Neuronal stem cell (in vitro differentiated cells): Measurements from ENCODE around the gene PNRC2.
"Not testable (repeated sequence)": the region's sequence is repeated elsewhere in the genome, so short reads cannot be mapped to it uniquely, and the experiment has no call there.

ENCODE experiments used
- DNase-seq: peaks from one replicate; pipeline ENCODE4 v3.0.0-alpha.2; 2013; ENCODE audit warnings: low spot score
- H2AFZ ChIP-seq: one replicate; pipeline ENCODE4 v1.6.1; 2013; ENCODE audit warnings: mild to moderate bottlenecking, low read length, inconsistent platforms
- H2AK5ac ChIP-seq: 2 replicates; pipeline ENCODE4 v1.6.1; 2013; ENCODE audit warnings: low read depth, mild to moderate bottlenecking, inconsistent platforms, low read length, moderate library complexity, mixed read lengths
- H2BK120ac ChIP-seq: 2 replicates; pipeline ENCODE4 v1.6.1; 2013; ENCODE audit warnings: low read depth, mild to moderate bottlenecking, inconsistent platforms, low read length, moderate library complexity, mixed read lengths
- H2BK12ac ChIP-seq: one replicate; pipeline ENCODE4 v1.6.1; 2013; ENCODE audit warnings: low read length, inconsistent platforms
- H2BK15ac ChIP-seq: 2 replicates; pipeline ENCODE4 v1.6.1; 2013; ENCODE audit warnings: mild to moderate bottlenecking, low read length, inconsistent platforms, mixed read lengths
- H2BK5ac ChIP-seq: one replicate; pipeline ENCODE4 v1.6.1; 2013; ENCODE audit warnings: inconsistent platforms, mild to moderate bottlenecking, low read length, moderate library complexity
- H3K14ac ChIP-seq: one replicate; pipeline ENCODE4 v1.6.1; 2013; ENCODE audit warnings: low read length, inconsistent platforms
- H3K18ac ChIP-seq: 2 replicates; pipeline ENCODE4 v1.6.1; 2013; ENCODE audit warnings: low read length, inconsistent platforms
- H3K23ac ChIP-seq: 2 replicates; pipeline ENCODE4 v1.6.1; 2013; ENCODE audit warnings: low read depth, mild to moderate bottlenecking, mixed read lengths, low read length, inconsistent platforms; ENCODE audit not compliant: poor library complexity
- H3K27ac ChIP-seq: replicated peaks from 3 replicates; pipeline ENCODE4 v1.5.1; 2013; ENCODE audit warnings: low read length, inconsistent platforms
- H3K27me3 ChIP-seq, 3 experiments: 2 replicates each; pipeline ENCODE4 v1.6.1; 2013; ENCODE audit warnings: low read length in 3 of 3, mild to moderate bottlenecking in 2 of 3, inconsistent platforms in 1 of 3, low read depth in 1 of 3, mixed read lengths in 1 of 3, moderate library complexity in 1 of 3; ENCODE audit not compliant: control insufficient read depth in 3 of 3, insufficient read depth in 3 of 3
- H3K36me3 ChIP-seq, 2 donors: replicated peaks in 1 of 2; 2 replicates each; pipeline ENCODE4 v1.6.1; 2013; ENCODE audit warnings: low read length in 2 of 2; ENCODE audit not compliant: control insufficient read depth in 2 of 2, insufficient read depth in 2 of 2
- H3K4ac ChIP-seq: 2 replicates; pipeline ENCODE4 v1.6.1; 2013; ENCODE audit warnings: inconsistent platforms, mild to moderate bottlenecking, low read length, moderate library complexity
- H3K4me1 ChIP-seq, 2 donors: 1 replicate in 1 of 2; 2 replicates in 1 of 2; pipeline ENCODE4 v1.6.1; 2013; ENCODE audit warnings: low read length in 2 of 2, low read depth in 1 of 2; ENCODE audit not compliant: control insufficient read depth in 2 of 2, insufficient read depth in 1 of 2
- H3K4me2 ChIP-seq: one replicate; pipeline ENCODE4 v1.6.1; 2013; ENCODE audit warnings: mild to moderate bottlenecking, low read length, inconsistent platforms; ENCODE audit not compliant: insufficient read depth, poor library complexity, severe bottlenecking
- H3K4me3 ChIP-seq, 2 donors: 2 replicates each; pipeline ENCODE4 v1.5.1; 2013; ENCODE audit warnings: low read length in 2 of 2, mild to moderate bottlenecking in 2 of 2, inconsistent platforms in 1 of 2, moderate library complexity in 1 of 2
- H3K79me1 ChIP-seq: one replicate; pipeline ENCODE4 v1.6.1; 2013; ENCODE audit warnings: low read depth, mild to moderate bottlenecking, inconsistent platforms, low read length, moderate library complexity
- H3K9ac ChIP-seq: one replicate; pipeline ENCODE4 v1.6.1; 2013; ENCODE audit warnings: mild to moderate bottlenecking, low read depth, low read length, inconsistent platforms; ENCODE audit not compliant: poor library complexity
- H3K9me3 ChIP-seq, 2 donors: replicated peaks in 1 of 2; 2 replicates each; pipeline versions ENCODE3 to v1.6.1; 2013; ENCODE audit warnings: low read length in 2 of 2, mild to moderate bottlenecking in 2 of 2, inconsistent platforms in 1 of 2, low read depth in 1 of 2, mixed read lengths in 1 of 2, moderate library complexity in 1 of 2; ENCODE audit not compliant: control insufficient read depth in 2 of 2, insufficient read depth in 1 of 2
- H4K8ac ChIP-seq: one replicate; pipeline ENCODE4 v1.6.1; 2013; ENCODE audit warnings: low read depth, mild to moderate bottlenecking, inconsistent platforms, low read length, moderate library complexity
- H4K91ac ChIP-seq: one replicate; pipeline ENCODE4 v1.6.1; 2013; ENCODE audit warnings: low read length, low read depth, mild to moderate bottlenecking, inconsistent platforms; ENCODE audit not compliant: poor library complexity
- WGBS, 2 donors: extraction: QIAGEN DNeasy Blood & Tissue Kit; methylation state at CpG; one replicate each; pipeline ENCODE4 v1.1.7; 2013; ENCODE audit warnings: missing lambda C conversion rate in 2 of 2, mixed read lengths in 1 of 2; ENCODE audit not compliant: insufficient read length in 2 of 2, insufficient replicate concordance in 1 of 2; ENCODE audit errors: extremely low coverage in 2 of 2; 5-methylcytosine and 5-hydroxymethylcytosine counted together

PNRC2 gene

DNA sequence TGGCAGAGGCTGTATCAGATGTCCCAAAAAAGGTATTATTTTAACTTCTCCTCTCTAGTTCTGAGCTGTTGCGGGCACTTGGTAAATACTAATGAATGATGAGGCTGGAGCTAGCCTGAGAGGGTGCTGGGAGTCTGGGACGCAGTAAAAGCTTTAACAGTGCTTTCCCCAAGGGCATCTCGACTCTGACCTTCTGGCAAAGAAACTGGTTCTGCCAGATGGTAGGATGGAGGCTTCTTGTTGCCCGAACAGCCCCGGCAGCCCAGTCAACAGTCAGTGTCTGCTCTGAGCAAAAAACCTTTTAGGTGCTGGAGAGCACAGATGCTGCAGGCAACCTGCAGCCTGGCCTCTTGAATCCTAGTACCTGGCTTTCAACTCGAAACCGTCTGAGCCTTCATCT lies 2.5 kb upstream of the PNRC2 start:
- no peak overlapping the region for H2BK5ac ChIP-seq
- no peaks in the 10 kb centered on the region for H3K27me3 ChIP-seq
- H4K8ac ChIP-seq = no peak overlapping the region
- H2AK5ac ChIP-seq = no peak overlapping the region
- no peak overlapping the region for H3K14ac ChIP-seq
- no peak overlapping the region for H3K27ac ChIP-seq
- no peak overlapping the region for H4K91ac ChIP-seq
- peaks cover 3% of the 10 kb centered on the region for H3K79me1 ChIP-seq
- WGBS, 2 donors = no CpG with 5 or more reads among the region's 7 CpGs
- no peak overlapping the region for H3K4ac ChIP-seq
- no peak overlapping the region for H2BK15ac ChIP-seq
- no peak overlapping the region for H3K9ac ChIP-seq
- no peak overlapping the region for H3K4me2 ChIP-seq
- no peak overlapping the region for H3K23ac ChIP-seq
- no peak overlapping the region for H2BK12ac ChIP-seq
- H3K36me3 ChIP-seq = peaks cover 0 to 20% of the 10 kb centered on the region in 2 donors
- peak overlapping the region; percentile 27 for H2AFZ ChIP-seq
- no peak overlapping the region for H3K18ac ChIP-seq
- H2BK120ac ChIP-seq = no peak overlapping the region
- H3K9me3 ChIP-seq = no peaks in the 10 kb centered on the region
- no peak for DNase-seq
- no peak overlapping the region for H3K4me3 ChIP-seq
- H3K4me1 ChIP-seq = peaks cover 0 to 3% of the 10 kb centered on the region in 2 donors

- H3K4me1 ChIP-seq, H3K18ac ChIP-seq, H3K79me1 ChIP-seq, DNase-seq, H2BK15ac ChIP-seq, H3K23ac ChIP-seq, H3K27me3 ChIP-seq, H2AK5ac ChIP-seq, H2BK120ac ChIP-seq, H3K14ac ChIP-seq, H3K4ac ChIP-seq, H3K4me2 ChIP-seq, H3K9ac ChIP-seq, H3K9me3 ChIP-seq, H4K91ac ChIP-seq, H2BK12ac ChIP-seq, H4K8ac ChIP-seq, H2BK5ac ChIP-seq: not testable (repeated sequence)
- H3K27ac ChIP-seq = peak overlapping the region; percentile 99
- H2AFZ ChIP-seq = peak overlapping the region; percentile 87
- peaks cover 0 to 28% of the 10 kb centered on the region in 2 donors for H3K36me3 ChIP-seq
- WGBS, 2 donors = 100% methylated on average over 2 of the region's 19 CpGs; no CpG with 5 or more reads in 1 of the 2 donors
- H3K4me3 ChIP-seq = peak overlapping the region in 1 of 2 donors; percentile 98
Measured at GRCh38 chr1:23958040-23958809, 1.4 kb upstream of the PNRC2 start.

- DNase-seq = no peak
- Histone ChIP-seq H3K79me1 (peaks cover 3% of the 10 kb centered on the region), H3K27me3 (no peaks in the 10 kb centered on the region), H3K4ac (peak overlapping the region; percentile 56), H3K14ac (no peak overlapping the region), H4K8ac (no peak overlapping the region), H2AK5ac (peak overlapping the region; percentile 98), H3K4me1 (peaks cover 0 to 3% of the 10 kb centered on the region in 2 donors), H3K9ac (peak overlapping the region; percentile 92), H3K23ac (peak overlapping the region; percentile 61), H4K91ac (no peak overlapping the region), H3K9me3 (no peaks in the 10 kb centered on the region), H3K36me3 (peaks cover 0 to 35% of the 10 kb centered on the region in 2 donors), H2AFZ (peak overlapping the region; percentile 87), H2BK12ac (no peak overlapping the region), H3K18ac (peak overlapping the region; percentile 98), H2BK120ac (no peak overlapping the region), H3K27ac (peak overlapping the region; percentile 99), H3K4me3 (peak overlapping the region; percentile 87 to 98), H2BK15ac (peak overlapping the region; percentile 20), H3K4me2 (peak overlapping the region; percentile 75), H2BK5ac (peak overlapping the region; percentile 98)
- no CpG with 5 or more reads among the region's 30 CpGs for WGBS, 2 donors
Measured at GRCh38 chr1:23958810-23959460, 693 bp upstream of the PNRC2 start.
